Ovary (tissue), 3 donors: Measurements from ENCODE around the gene ATP5F1A.

ENCODE experiments used
- CTCF ChIP-seq, 3 donors: fragments of 450-650 bp in 2 of 3; fragments of 200-600 bp in 1 of 3; IDR thresholded peaks; one replicate each; pipeline versions ENCODE4 v1.5.1 to v1.8.0; 2016 to 2022; ENCODE audit warnings: antibody characterized with exemption in 3 of 3, mild to moderate bottlenecking in 1 of 3
- EP300 ChIP-seq: sonication (generic); formaldehyde crosslinking; IDR thresholded peaks from one replicate; pipeline ENCODE4 v1.6.1; 2017; ENCODE audit warnings: antibody characterized with exemption
- POLR2A ChIP-seq: fragments of 450-650 bp; IDR thresholded peaks from one replicate; pipeline ENCODE4 v1.6.1; 2017; ENCODE audit warnings: antibody characterized with exemption, mild to moderate bottlenecking, moderate library complexity
- donor health status: DM: no; HTN: no; CAD: no.

GRCh38 chr18:46134920-46135675, 37.0 kb upstream of the ATP5F1A start:
- TF ChIP-seq POLR2A (no peak), CTCF (IDR thresholded peaks at IDR 0.05) (no peak), EP300 (no peak)
